IMR-90 (cell line): ENCODE data around the gene MICU1. TPM values are rescaled to one million over a fixed set of nuclear protein-coding genes. Genes with fewer than 3 reads are reported as not detected.

Experiments used
- ATAC-seq: fragments of 200-7000 bp; cut with Tn5 transposase; 2 replicates; pipeline ENCODE4 v1.9.1; 2020; ENCODE audit warnings: low read depth, mild to moderate bottlenecking, moderate library complexity
- BruUV-seq: library from RNA; stranded (reverse); fragments of 400-500 nt; replicated peaks from 2 replicates; lab custom pipeline; 2021; lab: Mats Ljungman, UMichigan
- CTCF ChIA-PET: fragments of 300-600 bp; formaldehyde crosslinking; extraction: SDS; loops from one replicate; lab custom pipeline; 2021; ENCODE audit warnings: antibody characterized with exemption; lab: Yijun Ruan, JAX
- POLR2A ChIA-PET: fragments of 300-600 bp; sonication (Branson Sonifier 250); formaldehyde crosslinking; loops from one replicate; lab custom pipeline; 2022; ENCODE audit warnings: antibody characterized with exemption; ENCODE audit not compliant: unreplicated experiment; lab: Charles Lee
- DNase-seq: peaks from one replicate; pipeline ENCODE4 v3.0.0; 2013
- H2AFZ ChIP-seq: replicated peaks from 2 replicates; pipeline ENCODE3; 2013; ENCODE audit warnings: low read length, mild to moderate bottlenecking; ENCODE audit not compliant: poor library complexity
- H2AK5ac ChIP-seq: 2 replicates; pipeline ENCODE4 v1.6.1; 2013; ENCODE audit warnings: low read depth, low read length, inconsistent platforms
- H2AK9ac ChIP-seq: replicated peaks from 2 replicates; pipeline ENCODE3; 2013; ENCODE audit warnings: mild to moderate bottlenecking, low read depth, low read length, moderate library complexity; ENCODE audit not compliant: poor library complexity
- H2BK120ac ChIP-seq: 2 replicates; pipeline ENCODE4 v1.6.1; 2013; ENCODE audit warnings: low read depth, low read length, inconsistent platforms
- H2BK15ac ChIP-seq: 3 replicates; pipeline ENCODE4 v1.6.1; 2013; ENCODE audit warnings: low read depth, low read length, inconsistent platforms
- H2BK20ac ChIP-seq: 2 replicates; pipeline ENCODE4 v1.6.1; 2013; ENCODE audit warnings: low read depth, mild to moderate bottlenecking, inconsistent platforms, low read length, moderate library complexity
- H2BK5ac ChIP-seq: 2 replicates; pipeline ENCODE4 v1.6.1; 2013; ENCODE audit warnings: mild to moderate bottlenecking, low read depth, low read length, inconsistent platforms; ENCODE audit not compliant: poor library complexity, severe bottlenecking
- H3K14ac ChIP-seq: replicated peaks from 2 replicates; pipeline ENCODE4 v1.6.1; 2013; ENCODE audit warnings: low read depth, low read length, inconsistent platforms
- H3K18ac ChIP-seq: 2 replicates; pipeline ENCODE4 v1.6.1; 2013; ENCODE audit warnings: low read depth, low read length, control low read depth
- H3K23ac ChIP-seq: 2 replicates; pipeline ENCODE4 v1.6.1; 2013; ENCODE audit warnings: low read depth, low read length, inconsistent platforms
- H3K27ac ChIP-seq: 2 replicates; pipeline ENCODE4 v1.5.1; 2013; ENCODE audit warnings: mild to moderate bottlenecking, control low read depth, low read length; ENCODE audit not compliant: insufficient read depth
- H3K27me3 ChIP-seq: 2 replicates; pipeline ENCODE4 v1.6.1; 2013; ENCODE audit warnings: low read length; ENCODE audit not compliant: control insufficient read depth, insufficient read depth
- H3K36me3 ChIP-seq: 2 replicates; pipeline ENCODE4 v1.6.1; 2013; ENCODE audit warnings: low read length, mixed read lengths; ENCODE audit not compliant: control insufficient read depth, insufficient read depth
- H3K4ac ChIP-seq: 2 replicates; pipeline ENCODE4 v1.6.1; 2013; ENCODE audit warnings: low read depth, low read length, inconsistent platforms
- H3K4me1 ChIP-seq: 2 replicates; pipeline ENCODE4 v1.6.1; 2013; ENCODE audit warnings: low read length, mixed read lengths; ENCODE audit not compliant: control insufficient read depth, insufficient read depth
- H3K4me2 ChIP-seq: 2 replicates; pipeline ENCODE4 v1.6.1; 2013; ENCODE audit warnings: low read depth, mild to moderate bottlenecking, control low read depth, low read length, moderate library complexity
- H3K4me3 ChIP-seq: 2 replicates; pipeline ENCODE4 v1.5.1; 2013; ENCODE audit warnings: low read depth, mild to moderate bottlenecking, control low read depth, low read length, moderate library complexity; ENCODE audit not compliant: insufficient read depth
- H3K56ac ChIP-seq: 2 replicates; pipeline ENCODE4 v1.6.1; 2013; ENCODE audit warnings: low read length, inconsistent platforms; ENCODE audit not compliant: insufficient read depth; ENCODE audit errors: extremely low read depth
- H3K79me1 ChIP-seq, 2 experiments: 2 replicates each; pipeline ENCODE4 v1.6.1; 2013; ENCODE audit warnings: low read length in 2 of 2, inconsistent platforms in 1 of 2, low read depth in 1 of 2
- H3K9ac ChIP-seq: 2 replicates; pipeline ENCODE4 v1.6.1; 2013; ENCODE audit warnings: low read depth, low read length, control low read depth
- H3K9me1 ChIP-seq: 2 replicates; pipeline ENCODE4 v1.6.1; 2013; ENCODE audit warnings: low read length, inconsistent platforms; ENCODE audit not compliant: insufficient read depth
- H3K9me3 ChIP-seq: 2 replicates; pipeline ENCODE4 v1.6.1; 2013; ENCODE audit warnings: low read length; ENCODE audit not compliant: control insufficient read depth, insufficient read depth
- H4K20me1 ChIP-seq: 2 replicates; pipeline ENCODE4 v1.6.1; 2013; ENCODE audit warnings: low read length, inconsistent platforms; ENCODE audit not compliant: insufficient read depth
- H4K5ac ChIP-seq: 2 replicates; pipeline ENCODE4 v1.6.1; 2013; ENCODE audit warnings: mild to moderate bottlenecking, low read depth, low read length, control low read depth
- H4K8ac ChIP-seq, 2 experiments: 2 replicates each; pipeline ENCODE4 v1.6.1; 2013; ENCODE audit warnings: low read depth in 2 of 2, low read length in 2 of 2, control low read depth in 1 of 2, inconsistent platforms in 1 of 2
- H4K91ac ChIP-seq: 2 replicates; pipeline ENCODE4 v1.6.1; 2013; ENCODE audit warnings: low read depth, low read length, inconsistent platforms; ENCODE audit not compliant: insufficient read depth
- BHLHE40 ChIP-seq: fragments of 150-350 bp; IDR thresholded peaks from 2 replicates; pipeline ENCODE4 v1.6.1; 2016; ENCODE audit warnings: mild to moderate bottlenecking, low read depth, low read length
- CEBPB ChIP-seq: IDR thresholded peaks from 2 replicates; pipeline ENCODE4 v1.6.1; 2012; ENCODE audit warnings: low read depth, low read length, improper control_type of control experiment
- CHD1 ChIP-seq: IDR thresholded peaks from 2 replicates; pipeline ENCODE4 v1.6.1; 2012; ENCODE audit warnings: low read depth, low read length, improper control_type of control experiment
- FOS ChIP-seq: fragments of 150-350 bp; IDR thresholded peaks from 2 replicates; pipeline ENCODE4 v1.6.1; 2016; ENCODE audit warnings: low read depth, low read length
- MAFK ChIP-seq: IDR thresholded peaks from 2 replicates; pipeline ENCODE4 v1.6.1; 2012; ENCODE audit warnings: low read depth, low read length, improper control_type of control experiment
- MAZ ChIP-seq: IDR thresholded peaks from 2 replicates; pipeline ENCODE4 v1.6.1; 2012; ENCODE audit warnings: low read depth, mild to moderate bottlenecking, low read length, improper control_type of control experiment, moderate library complexity, borderline replicate concordance
- MXI1 ChIP-seq: IDR thresholded peaks from 2 replicates; pipeline ENCODE4 v1.6.1; 2012; ENCODE audit warnings: low read depth, mild to moderate bottlenecking, low read length, moderate library complexity, borderline replicate concordance
- NFE2L2 ChIP-seq: fragments of 150-350 bp; IDR thresholded peaks from 2 replicates; pipeline ENCODE4 v1.6.1; 2016; ENCODE audit warnings: low read depth, mild to moderate bottlenecking, low read length
- POLR2A ChIP-seq: IDR thresholded peaks from 2 replicates; pipeline ENCODE4 v1.6.1; 2012; ENCODE audit warnings: mild to moderate bottlenecking, low read depth, low read length
- RAD21 ChIP-seq: IDR thresholded peaks from 2 replicates; pipeline ENCODE4 v1.6.1; 2012; ENCODE audit warnings: low read length, improper control_type of control experiment
- RCOR1 ChIP-seq: IDR thresholded peaks from 2 replicates; pipeline ENCODE4 v1.6.1; 2012; ENCODE audit warnings: mild to moderate bottlenecking, low read length, improper control_type of control experiment; ENCODE audit not compliant: insufficient replicate concordance
- RFX5 ChIP-seq: IDR thresholded peaks from 2 replicates; pipeline ENCODE4 v1.8.0; 2012; ENCODE audit warnings: low read depth, mild to moderate bottlenecking, low read length, moderate library complexity
- SMC3 ChIP-seq: fragments of 150-350 bp; IDR thresholded peaks from 2 replicates; pipeline ENCODE4 v1.6.1; 2016; ENCODE audit warnings: low read depth, mild to moderate bottlenecking, antibody characterized with exemption, low read length, moderate library complexity
- USF2 ChIP-seq: fragments of 150-350 bp; IDR thresholded peaks from 2 replicates; pipeline ENCODE4 v1.6.1; 2017; ENCODE audit warnings: mild to moderate bottlenecking, antibody characterized with exemption, low read length, low read depth
- WGBS, 2 experiments: methylation state at CpG; one replicate each; pipeline versions ENCODE4 v1.1.5 to v1.1.7; 2013; ENCODE audit warnings: missing lambda C conversion rate in 2 of 2; ENCODE audit not compliant: insufficient read length in 1 of 2; ENCODE audit errors: extremely low coverage in 2 of 2; 5-methylcytosine and 5-hydroxymethylcytosine counted together
- dilution Hi-C: fragments of 300-500 bp; cut with HindIII; formaldehyde crosslinking; loops from one replicate; pipeline ENCODE4 v1.14.3; 2018; ENCODE audit warnings: low sequenced_read_pairs; ENCODE audit not compliant: unreplicated experiment
- in situ Hi-C: fragments of 300-500 bp; cut with MboI; formaldehyde crosslinking; loops from 3 replicates; pipeline ENCODE4 v1.14.3; 2019; ENCODE audit warnings: low sequenced_read_pairs, inconsistent platforms, mixed read lengths
- intact Hi-C: fragments of 100-400 bp; cut with micrococcal nuclease; formaldehyde crosslinking; loops from 2 replicates; pipeline ENCODE4 v1.10.0; 2022
- polyA plus RNA-seq, 3 experiments: library from polyadenylated mRNA; depleted of rRNA; stranded (reverse); fragments of >200 nt; gene quantifications; 2 replicates each; pipeline ENCODE4 v1.2.3, GENCODE V29; 2012; ENCODE audit warnings: low replicate concordance in 1 of 3
- total RNA-seq: library from RNA; depleted of rRNA; stranded (reverse); fragments of >200 nt; gene quantifications from 2 replicates; pipeline ENCODE4 v1.2.3, GENCODE V29; 2012
- TF ChIP-seq, protein P1 (sequence below): fragments of 150-350 bp; IDR thresholded peaks from 2 replicates; pipeline ENCODE4 v1.6.1; 2016; ENCODE audit warnings: low read depth, mild to moderate bottlenecking, low read length, moderate library complexity, borderline replicate concordance
- TF ChIP-seq, protein P2 (sequence below): conservative IDR thresholded peaks from 2 replicates; pipeline ENCODE4 v1.5.1; 2012; ENCODE audit warnings: mild to moderate bottlenecking, low read depth, low read length, improper control_type of control experiment

The MICU1 gene
- total and polyA plus RNA-seq, 2 of the 4 experiments (the other 2 are of a cell fraction) = 43.6 to 44.7 TPM

DNA sequence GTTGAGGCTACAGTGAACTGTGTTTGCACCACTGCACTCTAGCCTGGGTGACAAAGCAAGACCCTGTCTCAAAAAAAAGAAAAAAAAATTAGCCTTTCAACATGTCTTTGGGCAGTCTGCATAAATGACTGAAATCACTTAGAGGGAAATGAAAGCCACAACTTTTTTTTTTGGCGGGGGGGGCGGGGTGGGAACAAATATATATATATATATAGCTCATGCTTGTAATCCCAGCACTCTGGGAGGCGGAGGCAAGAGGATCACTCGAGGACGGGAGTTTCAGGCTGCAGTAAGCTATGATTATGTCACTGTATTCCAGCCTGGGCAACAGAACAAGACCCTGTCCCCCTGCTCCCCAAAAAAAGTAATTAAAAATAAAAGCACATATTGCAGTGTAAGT, 23.4 kb upstream of the MICU1 start:
- Histone ChIP-seq H3K14ac (no peak overlapping the region), H4K91ac (no peak overlapping the region), H3K27me3 (peaks cover 5% of the 10 kb centered on the region), H2AK5ac (no peak overlapping the region), H3K18ac (no peak overlapping the region), H3K4ac (no peak overlapping the region), H3K9ac (no peak overlapping the region), H2BK15ac (no peak overlapping the region), H3K36me3 (no peaks in the 10 kb centered on the region), H3K56ac (no peak overlapping the region), H2BK20ac (no peak overlapping the region), H3K79me1 (no peaks in the 10 kb centered on the region), H2BK5ac (no peak overlapping the region), H4K8ac (no peak overlapping the region), H2BK120ac (no peak overlapping the region), H4K5ac (no peak overlapping the region), H3K4me3 (no peak overlapping the region), H3K4me1 (no peaks in the 10 kb centered on the region), H3K4me2 (no peak overlapping the region), H3K23ac (no peak overlapping the region), H2AK9ac (no peak overlapping the region), H2AFZ (no peak overlapping the region), H3K9me3 (no peaks in the 10 kb centered on the region), H4K20me1 (no peaks in the 10 kb centered on the region), H3K9me1 (no peaks in the 10 kb centered on the region), H3K27ac (no peak overlapping the region)
- no TSS peak for BruUV-seq
- ATAC-seq = no peak
- DNase-seq = no peak
- TF ChIP-seq FOS = no peak
- TF ChIP-seq, protein P1, sequence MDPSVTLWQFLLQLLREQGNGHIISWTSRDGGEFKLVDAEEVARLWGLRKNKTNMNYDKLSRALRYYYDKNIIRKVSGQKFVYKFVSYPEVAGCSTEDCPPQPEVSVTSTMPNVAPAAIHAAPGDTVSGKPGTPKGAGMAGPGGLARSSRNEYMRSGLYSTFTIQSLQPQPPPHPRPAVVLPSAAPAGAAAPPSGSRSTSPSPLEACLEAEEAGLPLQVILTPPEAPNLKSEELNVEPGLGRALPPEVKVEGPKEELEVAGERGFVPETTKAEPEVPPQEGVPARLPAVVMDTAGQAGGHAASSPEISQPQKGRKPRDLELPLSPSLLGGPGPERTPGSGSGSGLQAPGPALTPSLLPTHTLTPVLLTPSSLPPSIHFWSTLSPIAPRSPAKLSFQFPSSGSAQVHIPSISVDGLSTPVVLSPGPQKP = no peak
- TF ChIP-seq MAZ = no peak
- no peak for TF ChIP-seq USF2
- TF ChIP-seq CHD1 = no peak
- TF ChIP-seq NFE2L2 = no peak
- TF ChIP-seq MXI1 = no peak
- no peak for TF ChIP-seq MAFK
- TF ChIP-seq POLR2A = no peak
- TF ChIP-seq CEBPB = no peak
- no peak for TF ChIP-seq SMC3
- TF ChIP-seq, protein P2, sequence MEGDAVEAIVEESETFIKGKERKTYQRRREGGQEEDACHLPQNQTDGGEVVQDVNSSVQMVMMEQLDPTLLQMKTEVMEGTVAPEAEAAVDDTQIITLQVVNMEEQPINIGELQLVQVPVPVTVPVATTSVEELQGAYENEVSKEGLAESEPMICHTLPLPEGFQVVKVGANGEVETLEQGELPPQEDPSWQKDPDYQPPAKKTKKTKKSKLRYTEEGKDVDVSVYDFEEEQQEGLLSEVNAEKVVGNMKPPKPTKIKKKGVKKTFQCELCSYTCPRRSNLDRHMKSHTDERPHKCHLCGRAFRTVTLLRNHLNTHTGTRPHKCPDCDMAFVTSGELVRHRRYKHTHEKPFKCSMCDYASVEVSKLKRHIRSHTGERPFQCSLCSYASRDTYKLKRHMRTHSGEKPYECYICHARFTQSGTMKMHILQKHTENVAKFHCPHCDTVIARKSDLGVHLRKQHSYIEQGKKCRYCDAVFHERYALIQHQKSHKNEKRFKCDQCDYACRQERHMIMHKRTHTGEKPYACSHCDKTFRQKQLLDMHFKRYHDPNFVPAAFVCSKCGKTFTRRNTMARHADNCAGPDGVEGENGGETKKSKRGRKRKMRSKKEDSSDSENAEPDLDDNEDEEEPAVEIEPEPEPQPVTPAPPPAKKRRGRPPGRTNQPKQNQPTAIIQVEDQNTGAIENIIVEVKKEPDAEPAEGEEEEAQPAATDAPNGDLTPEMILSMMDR = no peak
- no peak for TF ChIP-seq BHLHE40
- no peak for TF ChIP-seq RAD21
- no peak for TF ChIP-seq RCOR1
- TF ChIP-seq RFX5 = no peak
- in situ Hi-C loops (no loop called here), dilution Hi-C loops (no loop called here), intact Hi-C loops (no loop called here)
- WGBS, 2 experiments = no CpG with 5 or more reads among the region's 5 CpGs
- ChIA-PET POLR2A (no interaction called here), CTCF (no interaction called here)
